Fibroblast of mammary gland (primary cell): Measurements from ENCODE around the gene RPS21.

ENCODE experiments used
- DNase-seq: peaks from one replicate; pipeline ENCODE4 v3.0.0-alpha.2; 2010; ENCODE audit warnings: low read depth
- H3K4me3 ChIP-seq: 2 replicates; pipeline ENCODE4 v1.5.1; 2011; ENCODE audit warnings: low read depth, mild to moderate bottlenecking, low read length, moderate library complexity; ENCODE audit not compliant: control insufficient read depth
- TF ChIP-seq, protein P1 (sequence below): conservative IDR thresholded peaks from 2 replicates; pipeline ENCODE4 v1.5.1; 2011; ENCODE audit warnings: low read depth, low read length, inconsistent platforms; ENCODE audit not compliant: control insufficient read depth, insufficient read depth

Gene RPS21

GRCh38 chr20:62386383-62387218, at the start of gene RPS21:
Gene RPS21 (plus strand): TSS chr20:62387103. CDS start chr20:62387339, 236 bp downstream.
- peak within 1 kb of the TSS; percentile 81 for H3K4me3 ChIP-seq
- TF ChIP-seq, protein P1, sequence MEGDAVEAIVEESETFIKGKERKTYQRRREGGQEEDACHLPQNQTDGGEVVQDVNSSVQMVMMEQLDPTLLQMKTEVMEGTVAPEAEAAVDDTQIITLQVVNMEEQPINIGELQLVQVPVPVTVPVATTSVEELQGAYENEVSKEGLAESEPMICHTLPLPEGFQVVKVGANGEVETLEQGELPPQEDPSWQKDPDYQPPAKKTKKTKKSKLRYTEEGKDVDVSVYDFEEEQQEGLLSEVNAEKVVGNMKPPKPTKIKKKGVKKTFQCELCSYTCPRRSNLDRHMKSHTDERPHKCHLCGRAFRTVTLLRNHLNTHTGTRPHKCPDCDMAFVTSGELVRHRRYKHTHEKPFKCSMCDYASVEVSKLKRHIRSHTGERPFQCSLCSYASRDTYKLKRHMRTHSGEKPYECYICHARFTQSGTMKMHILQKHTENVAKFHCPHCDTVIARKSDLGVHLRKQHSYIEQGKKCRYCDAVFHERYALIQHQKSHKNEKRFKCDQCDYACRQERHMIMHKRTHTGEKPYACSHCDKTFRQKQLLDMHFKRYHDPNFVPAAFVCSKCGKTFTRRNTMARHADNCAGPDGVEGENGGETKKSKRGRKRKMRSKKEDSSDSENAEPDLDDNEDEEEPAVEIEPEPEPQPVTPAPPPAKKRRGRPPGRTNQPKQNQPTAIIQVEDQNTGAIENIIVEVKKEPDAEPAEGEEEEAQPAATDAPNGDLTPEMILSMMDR = no peak
- peak; percentile 87 for DNase-seq

DNA sequence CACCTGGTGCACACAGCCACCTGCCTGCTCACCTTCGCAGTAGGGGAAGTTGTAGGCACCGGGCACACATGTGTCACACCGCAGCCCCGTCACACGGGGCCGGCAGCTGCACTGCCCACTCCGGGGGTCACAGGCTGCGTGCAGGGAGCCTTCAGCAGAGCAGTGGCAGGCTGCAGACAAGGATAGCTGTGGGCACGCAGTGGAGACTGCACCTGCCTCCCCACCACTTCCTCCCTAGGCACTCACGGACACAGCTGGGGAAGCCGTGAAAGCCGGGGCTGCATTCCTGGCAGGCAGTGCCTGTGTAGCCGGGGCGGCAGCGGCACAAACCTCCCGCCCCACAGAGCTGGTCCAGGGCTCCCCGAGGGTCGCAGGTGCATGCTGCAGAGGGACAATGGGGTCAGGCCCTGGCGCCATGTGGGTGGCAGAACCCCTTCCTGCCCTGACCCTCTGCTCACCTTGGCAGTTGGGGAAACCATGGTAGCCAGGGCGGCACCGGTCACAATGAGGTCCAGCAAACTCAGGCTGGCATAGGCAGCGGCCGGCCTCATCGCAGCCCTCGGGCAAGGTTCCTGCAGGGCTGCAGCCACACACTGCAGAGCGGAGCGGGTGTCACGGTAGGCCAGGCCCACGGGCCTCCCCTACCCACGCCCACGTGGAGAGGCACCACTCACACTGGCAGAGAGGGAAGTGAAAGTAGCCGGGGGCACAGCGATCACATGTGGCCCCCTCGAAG, 49.2 kb upstream of the RPS21 start:
- TF ChIP-seq, protein P1 = no peak
- H3K4me3 ChIP-seq = no peak overlapping the region
- DNase-seq = no peak

DNA sequence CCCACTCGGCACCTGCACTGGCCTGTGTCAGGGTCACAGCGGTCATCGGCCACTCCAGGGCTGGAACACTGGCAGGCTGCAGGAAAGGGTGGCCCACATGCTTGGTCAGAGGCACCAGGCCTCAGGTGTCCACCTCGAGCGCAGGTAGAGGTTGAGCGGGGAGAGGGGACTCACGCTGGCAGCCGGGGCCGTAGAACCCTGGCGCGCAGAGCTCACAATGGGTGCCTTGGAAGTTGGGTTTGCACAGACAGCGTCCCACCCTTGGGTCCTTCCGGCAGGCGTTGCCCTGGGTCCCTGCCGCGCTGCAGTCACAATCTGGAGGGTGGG, 48.6 kb upstream of the RPS21 start:
- H3K4me3 ChIP-seq = no peak overlapping the region
- TF ChIP-seq, protein P1 = no peak
- DNase-seq = no peak

DNA sequence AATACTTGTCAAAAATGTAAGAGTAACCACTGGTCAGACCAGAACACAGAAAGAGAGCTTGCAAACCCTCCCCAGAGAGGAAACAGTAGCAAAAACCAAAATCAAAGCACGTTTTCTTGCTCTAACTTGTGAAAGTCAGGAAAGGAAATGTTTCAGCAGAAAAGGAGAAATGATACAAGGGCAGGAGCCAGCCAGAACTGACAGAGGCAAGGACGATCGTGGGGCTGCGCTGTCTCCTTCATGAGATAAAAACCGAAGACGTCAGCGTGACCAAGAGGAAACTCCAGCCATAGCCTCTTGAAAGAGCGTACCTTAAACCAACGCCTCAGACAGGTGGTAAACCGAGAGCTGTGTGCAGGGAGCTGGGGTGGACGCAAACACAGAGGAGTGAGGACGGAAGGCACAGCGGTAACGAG, 47.2 kb upstream of the RPS21 start:
- no peak overlapping the region for H3K4me3 ChIP-seq
- TF ChIP-seq, protein P1 = no peak
- no peak for DNase-seq

- H3K4me3 ChIP-seq = no peak overlapping the region
- no peak for DNase-seq
- TF ChIP-seq, protein P1 = no peak
These were observed 44.0 kb upstream of the RPS21 start for GRCh38 chr20:62342910-62343309.

GRCh38 chr20:62344092-62344491, 42.8 kb upstream of the RPS21 start:
- DNase-seq = no peak
- H3K4me3 ChIP-seq = no peak overlapping the region
- TF ChIP-seq, protein P1 = no peak
